Activated CD8-positive, alpha-beta T cell treated with anti-CD3 and anti-CD28 coated beads for 36 hours (primary cell): ENCODE data around the gene ARHGEF28. TPM values are rescaled to one million over a fixed set of nuclear protein-coding genes. Genes with fewer than 3 reads are reported as not detected.

Source experiments
- ATAC-seq: fragments of 200-7000 bp; cut with Tn5 transposase; one replicate; pipeline ENCODE4 v1.10.0; 2021; ENCODE audit warnings: mild to moderate bottlenecking, moderate library complexity
- CTCF ChIA-PET: fragments of 350-600 bp; sonication (Branson Sonifier 250); formaldehyde crosslinking; loops from one replicate; lab custom pipeline; 2021; ENCODE audit warnings: antibody characterized with exemption; lab: Charles Lee
- POLR2A ChIA-PET: fragments of 350-600 bp; sonication (Branson Sonifier 250); formaldehyde crosslinking; loops from one replicate; lab custom pipeline; 2021; ENCODE audit warnings: antibody characterized with exemption; lab: Charles Lee
- DNase-seq: peaks from one replicate; pipeline ENCODE4 v3.0.0-alpha.2; 2020
- H3K27ac Mint-ChIP-seq: one replicate; pipeline ENCODE4 v1.8.0; 2021; ENCODE audit warnings: mild to moderate bottlenecking, mixed read lengths
- H3K27me3 Mint-ChIP-seq: one replicate; pipeline ENCODE4 v1.8.0; 2021; ENCODE audit warnings: mixed read lengths
- H3K36me3 Mint-ChIP-seq: one replicate; pipeline ENCODE4 v1.8.0; 2021; ENCODE audit warnings: low read depth, mixed read lengths
- H3K4me1 Mint-ChIP-seq: one replicate; pipeline ENCODE4 v1.8.0; 2021; ENCODE audit warnings: low read depth, mixed read lengths
- H3K4me3 Mint-ChIP-seq: one replicate; pipeline ENCODE4 v1.8.0; 2021; ENCODE audit warnings: mild to moderate bottlenecking, moderate library complexity, mixed read lengths
- H3K9me3 Mint-ChIP-seq: one replicate; pipeline ENCODE4 v1.8.0; 2021; ENCODE audit warnings: mixed read lengths
- intact Hi-C: fragments of 100-400 bp; cut with micrococcal nuclease; formaldehyde crosslinking; loops from one replicate; pipeline ENCODE4 v1.10.0; 2022
- total RNA-seq, 2 experiments: library from RNA; stranded (reverse); gene quantifications; one replicate each; pipeline ENCODE4 v1.2.3, GENCODE V29; 2021
- TF ChIP-seq, protein P1 (sequence below): fragments of 200-600 bp; IDR thresholded peaks from one replicate; pipeline ENCODE4 v1.8.0; 2022; ENCODE audit warnings: antibody characterized with exemption, mild to moderate bottlenecking

Gene ARHGEF28
- total RNA-seq, 2 experiments from 2014 or later: 0.05 TPM; not detected in 1

DNA sequence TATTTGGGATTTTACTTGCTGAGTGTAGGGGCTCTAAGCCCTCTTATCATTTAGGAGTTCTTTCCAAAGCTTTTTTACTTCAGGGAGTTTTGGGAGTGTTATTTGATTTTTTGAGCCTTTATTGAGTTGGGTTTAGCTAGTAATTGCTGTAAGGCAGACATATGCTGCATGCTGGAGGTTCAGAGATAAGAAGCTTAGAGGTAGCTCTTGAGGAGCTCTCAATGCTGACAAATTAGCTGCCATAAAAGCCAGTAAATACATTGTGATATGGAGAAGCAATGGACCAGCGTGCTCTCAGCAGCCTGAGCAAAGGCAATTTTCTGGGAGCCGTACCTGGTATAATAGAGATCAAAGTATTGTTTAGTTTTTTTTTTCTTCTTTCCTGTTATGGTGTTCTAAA lies 11.6 kb downstream of the ARHGEF28 start:
- ATAC-seq (no peak), DNase-seq (no peak)
- TF ChIP-seq, protein P1, sequence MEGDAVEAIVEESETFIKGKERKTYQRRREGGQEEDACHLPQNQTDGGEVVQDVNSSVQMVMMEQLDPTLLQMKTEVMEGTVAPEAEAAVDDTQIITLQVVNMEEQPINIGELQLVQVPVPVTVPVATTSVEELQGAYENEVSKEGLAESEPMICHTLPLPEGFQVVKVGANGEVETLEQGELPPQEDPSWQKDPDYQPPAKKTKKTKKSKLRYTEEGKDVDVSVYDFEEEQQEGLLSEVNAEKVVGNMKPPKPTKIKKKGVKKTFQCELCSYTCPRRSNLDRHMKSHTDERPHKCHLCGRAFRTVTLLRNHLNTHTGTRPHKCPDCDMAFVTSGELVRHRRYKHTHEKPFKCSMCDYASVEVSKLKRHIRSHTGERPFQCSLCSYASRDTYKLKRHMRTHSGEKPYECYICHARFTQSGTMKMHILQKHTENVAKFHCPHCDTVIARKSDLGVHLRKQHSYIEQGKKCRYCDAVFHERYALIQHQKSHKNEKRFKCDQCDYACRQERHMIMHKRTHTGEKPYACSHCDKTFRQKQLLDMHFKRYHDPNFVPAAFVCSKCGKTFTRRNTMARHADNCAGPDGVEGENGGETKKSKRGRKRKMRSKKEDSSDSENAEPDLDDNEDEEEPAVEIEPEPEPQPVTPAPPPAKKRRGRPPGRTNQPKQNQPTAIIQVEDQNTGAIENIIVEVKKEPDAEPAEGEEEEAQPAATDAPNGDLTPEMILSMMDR: no peak
- Mint-ChIP-seq H3K4me3 (no peak overlapping the region), H3K36me3 (no peaks in the 10 kb centered on the region), H3K27me3 (peaks cover 20% of the 10 kb centered on the region), H3K9me3 (no peaks in the 10 kb centered on the region), H3K27ac (no peak overlapping the region), H3K4me1 (no peaks in the 10 kb centered on the region)
- CTCF ChIA-PET: no interaction called here
- POLR2A ChIA-PET: no interaction called here
- intact Hi-C loops: no loop called here

GRCh38 chr5:73638344-73639095 lies 12.5 kb downstream of the ARHGEF28 start:
- ChIA-PET CTCF (no interaction called here), POLR2A (no interaction called here)
- ATAC-seq: no peak
- Mint-ChIP-seq H3K4me3 (no peak overlapping the region), H3K4me1 (no peaks in the 10 kb centered on the region), H3K27ac (no peak overlapping the region), H3K27me3 (peaks cover 16% of the 10 kb centered on the region), H3K9me3 (no peaks in the 10 kb centered on the region), H3K36me3 (no peaks in the 10 kb centered on the region)
- no peak for DNase-seq
- TF ChIP-seq, protein P1: no peak
- intact Hi-C loops: no loop called here

- no peaks in the 10 kb centered on the region for H3K36me3 Mint-ChIP-seq
- no peak for ATAC-seq
- H3K4me3 Mint-ChIP-seq: no peak overlapping the region
- TF ChIP-seq, protein P1: no peak
- DNase-seq: no peak
- peaks cover 16% of the 10 kb centered on the region for H3K27me3 Mint-ChIP-seq
- no peaks in the 10 kb centered on the region for H3K9me3 Mint-ChIP-seq
- CTCF ChIA-PET: interaction anchor here (0.9 to 1.3 kb wide), 3 partner anchors 8 to 74 kb away, joined by 3 read pairs; no protein-coding TSS in a partner anchor
- no peaks in the 10 kb centered on the region for H3K4me1 Mint-ChIP-seq
- no peak overlapping the region for H3K27ac Mint-ChIP-seq
- intact Hi-C loops: no loop called here
- POLR2A ChIA-PET: no interaction called here
These were observed 14.9 kb downstream of the ARHGEF28 start for GRCh38 chr5:73640861-73641320.

DNA sequence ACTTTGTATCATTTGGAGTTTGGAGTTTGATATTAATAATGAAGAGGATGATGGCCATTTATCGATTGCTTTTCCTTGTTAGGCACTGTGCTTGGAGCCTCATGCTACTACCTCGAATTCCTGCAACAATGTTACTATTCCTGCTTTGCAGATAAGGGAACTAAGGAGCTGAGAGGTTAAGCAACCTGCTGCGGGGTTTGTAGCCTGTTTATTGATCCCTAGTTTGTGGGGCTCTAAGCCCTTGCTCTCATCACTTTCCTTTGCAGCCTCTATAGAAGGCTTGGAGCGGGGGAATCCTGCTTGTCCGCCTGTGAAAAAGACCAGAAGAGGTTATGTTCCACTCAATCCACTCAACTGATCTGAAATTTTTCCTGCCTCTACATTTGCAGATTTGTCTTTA lies 15.8 kb downstream of the ARHGEF28 start:
- Mint-ChIP-seq H3K9me3 (no peaks in the 10 kb centered on the region), H3K36me3 (no peaks in the 10 kb centered on the region), H3K27ac (no peak overlapping the region), H3K4me1 (no peaks in the 10 kb centered on the region), H3K27me3 (peaks cover 18% of the 10 kb centered on the region), H3K4me3 (no peak overlapping the region)
- POLR2A ChIA-PET: interaction anchor here (0.6 to 0.8 kb wide), 2 partner anchors 141 to 289 kb away, joined by 3 read pairs; no protein-coding TSS in a partner anchor
- CTCF ChIA-PET: no interaction called here
- DNase-seq (no peak), ATAC-seq (no peak)
- TF ChIP-seq, protein P1: no peak
- intact Hi-C loops: no loop called here

- ChIA-PET CTCF (no interaction called here), POLR2A (interaction anchor here (0.8 kb wide), 1 partner anchor 141 kb away, joined by 3 read pairs; no protein-coding TSS in a partner anchor)
- no peaks in the 10 kb centered on the region for H3K9me3 Mint-ChIP-seq
- DNase-seq (no peak), ATAC-seq (no peak)
- no peaks in the 10 kb centered on the region for H3K36me3 Mint-ChIP-seq
- peaks cover 19% of the 10 kb centered on the region for H3K27me3 Mint-ChIP-seq
- no peak overlapping the region for H3K4me3 Mint-ChIP-seq
- TF ChIP-seq, protein P1: no peak
- no peaks in the 10 kb centered on the region for H3K4me1 Mint-ChIP-seq
- no peak overlapping the region for H3K27ac Mint-ChIP-seq
- intact Hi-C loops: no loop called here
These were observed 16.3 kb downstream of the ARHGEF28 start for GRCh38 chr5:73642344-73642743.
